SJSA1 (cell line): ENCODE data around the gene ACYP1. TPM values are rescaled to one million over a fixed set of nuclear protein-coding genes. Genes with fewer than 3 reads are reported as not detected.
"Not testable (repeated sequence)": the region's sequence is repeated elsewhere in the genome, so short reads cannot be mapped to it uniquely, and the experiment has no call there.

Experiments used
- DNase-seq, 2 experiments: peaks; one replicate each; pipeline ENCODE4 v3.0.0-alpha.2; 2015 to 2020; ENCODE audit warnings: low spot score in 2 of 2, low read depth in 1 of 2
- H3K27ac ChIP-seq: fragments of 250-450 bp; sonication (Bioruptor Pico); 2 replicates; pipeline ENCODE4 v1.5.1; 2020; ENCODE audit warnings: mild to moderate bottlenecking, moderate library complexity
- H3K27me3 ChIP-seq: fragments of 250-450 bp; sonication (Bioruptor Pico); replicated peaks from 2 replicates; pipeline ENCODE4 v1.5.1; 2020; ENCODE audit warnings: mild to moderate bottlenecking, moderate library complexity
- H3K36me3 ChIP-seq: fragments of 250-450 bp; sonication (Bioruptor Pico); 2 replicates; pipeline ENCODE4 v1.5.1; 2020; ENCODE audit warnings: mild to moderate bottlenecking
- H3K4me1 ChIP-seq: fragments of 250-450 bp; sonication (Bioruptor Pico); replicated peaks from 2 replicates; pipeline ENCODE4 v1.6.1; 2021; ENCODE audit warnings: mild to moderate bottlenecking
- H3K4me3 ChIP-seq: fragments of 250-450 bp; sonication (Bioruptor Pico); 2 replicates; pipeline ENCODE4 v1.5.1; 2020; ENCODE audit warnings: mild to moderate bottlenecking
- H3K9me3 ChIP-seq: fragments of 250-450 bp; sonication (Bioruptor Pico); replicated peaks from 2 replicates; pipeline ENCODE4 v1.5.1; 2020; ENCODE audit warnings: mild to moderate bottlenecking
- total RNA-seq: library from RNA; depleted of rRNA; stranded (reverse); fragments of >200 nt; shearing (Covaris generic); gene quantifications from 2 replicates; pipeline ENCODE4 v1.2.3, GENCODE V29; 2014

The ACYP1 gene
- total RNA-seq, 1 experiment from 2014 or later: 29.5 TPM

GRCh38 chr14:75084513-75084912, 20.7 kb upstream of the ACYP1 start:
- Histone ChIP-seq H3K36me3 (peaks cover 61% of the 10 kb centered on the region), H3K4me3 (no peak overlapping the region)

GRCh38 chr14:75083271-75083670, 19.4 kb upstream of the ACYP1 start:
- H3K4me1 ChIP-seq: no peaks in the 10 kb centered on the region
- no peak overlapping the region for H3K27ac ChIP-seq

More at GRCh38 chr14:75084513-75084912, 20.7 kb upstream of the ACYP1 start:
- DNase-seq: no peak
- Histone ChIP-seq H3K27me3 (no peaks in the 10 kb centered on the region), H3K9me3 (no peaks in the 10 kb centered on the region), H3K27ac (no peak overlapping the region), H3K4me1 (no peaks in the 10 kb centered on the region)

GRCh38 chr14:75081660-75082229, 17.9 kb upstream of the ACYP1 start:
- Histone ChIP-seq H3K27me3 (no peaks in the 10 kb centered on the region), H3K27ac (no peak overlapping the region), H3K4me3 (no peak overlapping the region), H3K36me3 (peaks cover 43% of the 10 kb centered on the region), H3K9me3 (no peaks in the 10 kb centered on the region), H3K4me1 (no peaks in the 10 kb centered on the region)
- DNase-seq: no peak

More at GRCh38 chr14:75083271-75083670, 19.4 kb upstream of the ACYP1 start:
- DNase-seq: no peak
- Histone ChIP-seq H3K4me3 (no peak overlapping the region), H3K27me3 (no peaks in the 10 kb centered on the region), H3K9me3 (no peaks in the 10 kb centered on the region), H3K36me3 (peaks cover 58% of the 10 kb centered on the region)

- H3K36me3 ChIP-seq: peaks cover 24% of the 10 kb centered on the region
- DNase-seq: no peak
- H3K27me3 ChIP-seq: no peaks in the 10 kb centered on the region
- no peak overlapping the region for H3K4me3 ChIP-seq
- no peaks in the 10 kb centered on the region for H3K9me3 ChIP-seq
- H3K4me1 ChIP-seq: no peaks in the 10 kb centered on the region
- no peak overlapping the region for H3K27ac ChIP-seq
Measured at GRCh38 chr14:75079521-75079920, 15.7 kb upstream of the ACYP1 start.

- Histone ChIP-seq H3K36me3 (peaks cover 9% of the 10 kb centered on the region), H3K27me3 (no peaks in the 10 kb centered on the region), H3K27ac (no peak overlapping the region), H3K4me3 (no peak overlapping the region), H3K4me1 (no peaks in the 10 kb centered on the region), H3K9me3 (no peaks in the 10 kb centered on the region)
- DNase-seq: no peak
Measured at GRCh38 chr14:75077794-75078193, 14.0 kb upstream of the ACYP1 start.

- Histone ChIP-seq H3K4me1 (peaks cover 10% of the 10 kb centered on the region; the same call in 1 of the 2 replicates), H3K36me3 (no peaks in the 10 kb centered on the region), H3K9me3 (no peaks in the 10 kb centered on the region), H3K27ac (no peak overlapping the region), H3K27me3 (no peaks in the 10 kb centered on the region), H3K4me3 (no peak overlapping the region)
- no peak for DNase-seq
Measured at GRCh38 chr14:75070383-75070782, 6.6 kb upstream of the ACYP1 start.

- Histone ChIP-seq H3K27me3 (no peaks in the 10 kb centered on the region), H3K27ac (peak overlapping the region; percentile 74), H3K4me3 (peak overlapping the region; percentile 55), H3K36me3 (no peaks in the 10 kb centered on the region), H3K9me3 (no peaks in the 10 kb centered on the region), H3K4me1 (peaks cover 10% of the 10 kb centered on the region; the same call in 1 of the 2 replicates)
- DNase-seq: no peak
Measured at GRCh38 chr14:75069811-75070145, 6.0 kb upstream of the ACYP1 start.

GRCh38 chr14:75069121-75069810, 5.4 kb upstream of the ACYP1 start, which contains the start of gene ZC2HC1C:
Gene ZC2HC1C (plus strand): TSS chr14:75069641. CDS start chr14:75070574, 933 bp downstream.
- Histone ChIP-seq H3K27me3 (no peaks in the 10 kb centered on the region), H3K27ac (peak within 1 kb of the TSS; percentile 74), H3K4me3 (peak within 1 kb of the TSS; percentile 55), H3K9me3 (no peaks in the 10 kb centered on the region), H3K4me1 (peaks cover 11% of the 10 kb centered on the region; the same call in 1 of the 2 replicates), H3K36me3 (no peaks in the 10 kb centered on the region)
- peak; percentile 87 to 88 for DNase-seq

- H3K9me3 ChIP-seq: no peaks in the 10 kb centered on the region
- H3K27ac ChIP-seq: peak overlapping the region; percentile 74
- H3K4me1 ChIP-seq: peaks cover 13% of the 10 kb centered on the region; the same call in 1 of the 2 replicates
- DNase-seq: no peak
- no peaks in the 10 kb centered on the region for H3K27me3 ChIP-seq
- peak overlapping the region; percentile 55 for H3K4me3 ChIP-seq
- peaks cover 3% of the 10 kb centered on the region; the same call in 1 of the 2 replicates for H3K36me3 ChIP-seq
Measured at GRCh38 chr14:75068294-75069120, 4.7 kb upstream of the ACYP1 start.

- H3K9me3 ChIP-seq, DNase-seq, H3K27ac ChIP-seq, H3K4me3 ChIP-seq, H3K27me3 ChIP-seq: not testable (repeated sequence)
- peaks cover 10% of the 10 kb centered on the region for H3K36me3 ChIP-seq
- peaks cover 19% of the 10 kb centered on the region for H3K4me1 ChIP-seq
Measured at GRCh38 chr14:75067765-75068164, 3.9 kb upstream of the ACYP1 start.

- Histone ChIP-seq H3K36me3 (peaks cover 12% of the 10 kb centered on the region), H3K4me3 (no peak overlapping the region), H3K27me3 (no peaks in the 10 kb centered on the region), H3K27ac (no peak overlapping the region), H3K4me1 (peaks cover 21% of the 10 kb centered on the region), H3K9me3 (no peaks in the 10 kb centered on the region)
- no peak for DNase-seq
Measured at GRCh38 chr14:75067212-75067611, 3.4 kb upstream of the ACYP1 start.

- H3K27me3 ChIP-seq: no peaks in the 10 kb centered on the region
- H3K4me3 ChIP-seq: no peak overlapping the region
- H3K36me3 ChIP-seq: peaks cover 13% of the 10 kb centered on the region
- H3K9me3 ChIP-seq: no peaks in the 10 kb centered on the region
- peaks cover 21% of the 10 kb centered on the region for H3K4me1 ChIP-seq
- H3K27ac ChIP-seq: no peak overlapping the region
- DNase-seq: no peak
Measured at GRCh38 chr14:75066691-75067090, 2.9 kb upstream of the ACYP1 start.

- Histone ChIP-seq H3K9me3 (no peaks in the 10 kb centered on the region), H3K36me3 (peaks cover 29% of the 10 kb centered on the region), H3K27ac (no peak overlapping the region), H3K4me3 (peak overlapping the region; percentile 67), H3K27me3 (no peaks in the 10 kb centered on the region), H3K4me1 (peaks cover 31% of the 10 kb centered on the region)
- DNase-seq: no peak
Measured at GRCh38 chr14:75064205-75064567, 362 bp upstream of the ACYP1 start.

- Histone ChIP-seq H3K27ac (peak overlapping the region; percentile 57; the same call in 1 of the 2 replicates), H3K9me3 (no peaks in the 10 kb centered on the region), H3K4me1 (peaks cover 29% of the 10 kb centered on the region), H3K27me3 (no peaks in the 10 kb centered on the region), H3K36me3 (peaks cover 34% of the 10 kb centered on the region), H3K4me3 (peak overlapping the region; percentile 67)
- DNase-seq: no peak
Measured at GRCh38 chr14:75063013-75063412, 811 bp downstream of the ACYP1 start.
